ENCODE data around the gene PRMT3. TPM values are rescaled to one million over a fixed set of nuclear protein-coding genes. Genes with fewer than 3 reads are reported as not detected.

The PRMT3 gene
- total RNA-seq, 1 donor from 2014 or later, result 15.0 TPM

DNA sequence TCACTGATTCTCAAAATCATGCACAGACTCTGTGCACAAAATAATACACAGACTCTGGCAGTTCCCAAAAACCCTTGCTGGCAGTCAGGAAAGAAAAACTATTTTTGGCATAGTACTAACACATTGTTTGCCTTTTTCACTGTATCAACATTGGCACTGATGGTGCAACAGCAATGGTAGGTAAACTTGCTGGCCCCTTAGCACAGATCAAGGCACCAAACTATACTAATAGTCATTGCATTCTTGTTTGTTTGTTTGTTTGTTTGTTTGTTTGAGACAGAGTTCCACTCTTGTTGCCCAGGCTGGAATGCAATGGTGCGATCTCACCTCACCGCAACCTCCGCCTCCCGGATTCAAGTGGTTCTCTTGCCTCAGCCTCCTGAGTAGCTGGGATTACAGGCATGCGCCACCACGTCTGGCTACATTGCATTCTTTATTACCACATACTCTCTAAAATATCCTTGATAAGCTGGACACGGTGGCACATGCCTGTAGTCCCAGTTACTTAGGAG, 130.9 kb downstream of the PRMT3 start:
- no peak overlapping the region for H3K4me3 ChIP-seq (ENCODE audit: low read depth, low read length)
- H3K27me3 ChIP-seq (ENCODE audit: control insufficient read depth, insufficient read depth, low read length), result no peaks in the 10 kb centered on the region
- DNase-seq (ENCODE audit: low read depth), result no peak
- H3K36me3 ChIP-seq (ENCODE audit: control insufficient read depth, insufficient read depth, low read length), result no peaks in the 10 kb centered on the region
- TF ChIP-seq, protein P1, sequence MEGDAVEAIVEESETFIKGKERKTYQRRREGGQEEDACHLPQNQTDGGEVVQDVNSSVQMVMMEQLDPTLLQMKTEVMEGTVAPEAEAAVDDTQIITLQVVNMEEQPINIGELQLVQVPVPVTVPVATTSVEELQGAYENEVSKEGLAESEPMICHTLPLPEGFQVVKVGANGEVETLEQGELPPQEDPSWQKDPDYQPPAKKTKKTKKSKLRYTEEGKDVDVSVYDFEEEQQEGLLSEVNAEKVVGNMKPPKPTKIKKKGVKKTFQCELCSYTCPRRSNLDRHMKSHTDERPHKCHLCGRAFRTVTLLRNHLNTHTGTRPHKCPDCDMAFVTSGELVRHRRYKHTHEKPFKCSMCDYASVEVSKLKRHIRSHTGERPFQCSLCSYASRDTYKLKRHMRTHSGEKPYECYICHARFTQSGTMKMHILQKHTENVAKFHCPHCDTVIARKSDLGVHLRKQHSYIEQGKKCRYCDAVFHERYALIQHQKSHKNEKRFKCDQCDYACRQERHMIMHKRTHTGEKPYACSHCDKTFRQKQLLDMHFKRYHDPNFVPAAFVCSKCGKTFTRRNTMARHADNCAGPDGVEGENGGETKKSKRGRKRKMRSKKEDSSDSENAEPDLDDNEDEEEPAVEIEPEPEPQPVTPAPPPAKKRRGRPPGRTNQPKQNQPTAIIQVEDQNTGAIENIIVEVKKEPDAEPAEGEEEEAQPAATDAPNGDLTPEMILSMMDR (IDR thresholded peaks at IDR 0.05; ENCODE audit: insufficient read depth, low read length, poor library complexity, severe bottlenecking), result no peak

DNA sequence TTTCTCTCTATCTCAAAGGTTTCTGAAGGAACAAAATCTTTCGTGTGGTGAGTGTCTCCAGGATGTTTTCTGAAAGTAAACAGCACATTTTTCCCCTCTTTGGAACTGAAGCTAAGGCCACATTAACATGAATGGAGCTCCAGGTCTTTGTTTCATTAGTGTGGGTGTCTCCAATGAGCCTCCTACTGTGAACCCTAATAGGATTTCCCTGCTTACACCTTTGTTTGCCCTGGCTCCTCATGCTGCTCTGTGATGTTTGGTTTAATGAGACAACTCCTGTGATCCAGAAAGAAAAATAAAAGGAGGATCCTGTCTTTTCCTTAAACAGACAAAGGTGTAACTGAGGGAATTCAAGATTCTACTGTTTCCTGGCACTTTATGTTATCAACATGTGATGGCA, 135.0 kb downstream of the PRMT3 start:
- no peak for DNase-seq (ENCODE audit: low read depth)
- Histone ChIP-seq H3K36me3 (ENCODE audit: control insufficient read depth, insufficient read depth, low read length) (no peaks in the 10 kb centered on the region), H3K27me3 (ENCODE audit: control insufficient read depth, insufficient read depth, low read length) (no peaks in the 10 kb centered on the region), H3K4me3 (ENCODE audit: low read depth, low read length) (no peak overlapping the region)
- TF ChIP-seq, protein P1 (IDR thresholded peaks at IDR 0.05; ENCODE audit: insufficient read depth, low read length, poor library complexity, severe bottlenecking), result no peak

DNA sequence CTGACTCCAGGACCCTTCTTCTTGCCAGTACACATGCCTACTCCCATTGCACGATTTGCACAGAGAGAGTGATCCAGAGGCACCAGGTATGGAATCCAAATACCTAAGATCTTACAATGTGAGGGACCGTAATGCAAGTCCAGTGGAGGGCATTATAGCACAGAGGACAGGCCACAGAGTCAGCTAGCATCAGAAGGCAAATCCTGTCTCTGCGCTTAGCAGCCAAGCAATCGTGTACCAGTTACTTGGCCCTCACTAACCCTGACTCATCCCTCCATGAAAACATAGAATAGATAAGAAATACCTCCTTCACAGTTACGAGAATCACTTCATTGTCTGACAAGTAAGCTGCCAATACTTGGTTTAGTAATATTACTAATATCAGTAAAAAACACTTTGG, 142.2 kb downstream of the PRMT3 start:
- TF ChIP-seq, protein P1 (IDR thresholded peaks at IDR 0.05; ENCODE audit: insufficient read depth, low read length, poor library complexity, severe bottlenecking), result no peak

DNA sequence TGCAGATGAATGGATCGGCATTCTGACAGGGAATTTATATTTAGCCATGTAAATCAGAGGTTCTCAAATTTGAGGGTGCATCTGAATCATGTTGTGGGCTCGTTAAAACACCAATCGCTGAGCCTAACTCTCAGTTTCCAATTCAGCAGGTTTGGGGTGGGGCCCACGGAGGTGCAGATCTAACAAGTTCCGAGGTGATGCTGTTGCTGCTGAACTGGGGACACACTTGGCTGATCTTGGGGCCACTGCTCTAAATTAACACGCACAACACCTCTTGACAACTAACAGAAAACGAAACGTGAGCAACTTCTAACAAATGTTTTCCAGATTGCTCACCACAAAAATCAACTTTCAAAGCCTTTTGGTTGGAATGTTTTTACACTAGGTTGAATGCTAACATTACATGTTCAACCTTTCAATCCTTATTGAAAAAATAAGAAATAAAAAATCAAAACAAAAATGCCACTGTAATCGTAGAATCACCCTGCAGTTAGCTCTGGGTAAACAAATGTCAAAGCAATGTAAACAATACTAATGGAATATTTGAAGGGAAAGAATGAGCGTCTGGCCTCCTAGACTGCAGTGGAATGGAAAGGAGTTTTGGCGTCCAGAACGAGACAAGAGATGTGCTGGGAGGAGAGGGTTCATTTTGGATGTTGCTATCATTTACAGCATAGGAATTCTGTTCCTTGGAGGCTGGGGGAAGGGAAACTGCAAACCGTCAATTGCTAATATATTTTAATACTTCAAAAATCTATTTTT, 143.6 kb downstream of the PRMT3 start:
- TF ChIP-seq, protein P1 (IDR thresholded peaks at IDR 0.05; ENCODE audit: insufficient read depth, low read length, poor library complexity, severe bottlenecking), result no peak
- H3K36me3 ChIP-seq (ENCODE audit: control insufficient read depth, insufficient read depth, low read length), result no peaks in the 10 kb centered on the region
- no peak for DNase-seq (ENCODE audit: low read depth)
- no peaks in the 10 kb centered on the region for H3K27me3 ChIP-seq (ENCODE audit: control insufficient read depth, insufficient read depth, low read length)
- no peak overlapping the region for H3K4me3 ChIP-seq (ENCODE audit: low read depth, low read length)

More for the DNA sequence above, 142.2 kb downstream of the PRMT3 start:
- Histone ChIP-seq H3K36me3 (ENCODE audit: control insufficient read depth, insufficient read depth, low read length) (no peaks in the 10 kb centered on the region), H3K27me3 (ENCODE audit: control insufficient read depth, insufficient read depth, low read length) (no peaks in the 10 kb centered on the region), H3K4me3 (ENCODE audit: low read depth, low read length) (no peak overlapping the region)
- DNase-seq (ENCODE audit: low read depth), result no peak

DNA sequence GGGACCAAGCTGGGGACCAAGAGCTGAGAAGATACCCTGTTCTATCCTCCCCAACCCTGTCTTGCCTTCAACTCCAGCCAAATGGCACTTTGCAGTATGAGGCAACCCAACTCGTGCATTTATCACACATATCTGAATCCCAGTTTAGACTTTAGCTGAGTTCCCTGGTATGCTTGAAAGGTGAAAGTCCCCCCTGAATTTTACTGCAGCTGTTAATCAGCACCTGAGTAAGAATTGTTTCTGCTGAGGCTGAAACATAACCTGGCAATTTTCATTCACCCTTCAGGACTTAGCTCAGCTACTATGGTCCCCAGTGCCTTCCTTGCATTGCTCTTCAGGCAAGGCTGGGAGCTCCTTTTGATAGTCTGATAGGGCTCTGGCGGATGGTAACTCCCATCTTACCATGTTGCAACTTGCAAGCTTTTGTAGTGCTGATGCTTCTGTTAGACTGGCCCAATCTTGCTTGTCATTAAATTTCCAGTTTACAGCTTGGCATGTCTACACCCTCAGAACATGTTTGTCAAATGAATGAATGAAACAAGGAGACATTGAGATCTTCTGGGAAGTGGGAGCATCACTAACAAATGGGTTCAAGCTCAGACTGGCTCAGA, 147.9 kb downstream of the PRMT3 start:
- no peak for DNase-seq (ENCODE audit: low read depth)
- Histone ChIP-seq H3K36me3 (ENCODE audit: control insufficient read depth, insufficient read depth, low read length) (no peaks in the 10 kb centered on the region), H3K4me3 (ENCODE audit: low read depth, low read length) (no peak overlapping the region), H3K27me3 (ENCODE audit: control insufficient read depth, insufficient read depth, low read length) (no peaks in the 10 kb centered on the region)
- TF ChIP-seq, protein P1 (IDR thresholded peaks at IDR 0.05; ENCODE audit: insufficient read depth, low read length, poor library complexity, severe bottlenecking), result no peak
